ENCODE results near the gene CNTNAP2. TPM values are rescaled to one million over a fixed set of nuclear protein-coding genes. Genes with fewer than 3 reads are reported as not detected.

Gene CNTNAP2
- total and polyA plus RNA-seq, 9 of the 15 experiments (the other 6 are each of a cell fraction or from before 2014, with no cell fraction given): 0.04 to 0.62 (median 0.09) TPM; not detected in 4

GRCh38 chr7:147978201-147978600 lies 1861.6 kb downstream of the CNTNAP2 start:
- Histone ChIP-seq H3K4me3 (no peak overlapping the region), H3K36me3 (ENCODE audit: control insufficient read depth, insufficient read depth, low read length) (no peaks in the 10 kb centered on the region), H3K4me2 (ENCODE audit: insufficient read depth, low read length) (no peak overlapping the region), H3K4me1 (replicated peaks in 1 of 2; ENCODE audit: control insufficient read depth in 2 of 2, insufficient read depth in 2 of 2, low read length in 2 of 2) (no peaks in the 10 kb centered on the region), H4K20me1 (replicated peaks; ENCODE audit: control insufficient read depth, insufficient read depth, low read length) (no peaks in the 10 kb centered on the region), H3K27me3 (ENCODE audit: control insufficient read depth in 2 of 2, insufficient read depth in 2 of 2, low read length in 2 of 2) (no peaks in the 10 kb centered on the region), H2AFZ (ENCODE audit: low read depth, low read length) (no peak overlapping the region), H3K9ac (ENCODE audit: insufficient read depth in 1 of 2, low read depth in 2 of 2, low read length in 2 of 2) (no peak overlapping the region), H3K9me1 (ENCODE audit: control insufficient read depth, insufficient read depth, low read length) (no peaks in the 10 kb centered on the region), H3K9me3 (replicated peaks; ENCODE audit: control insufficient read depth, insufficient read depth, low read depth, low read length) (peaks cover 4% of the 10 kb centered on the region; the same call in 1 of the 2 replicates), H3K27ac (ENCODE audit: extremely low read depth, low read depth, low read length) (no peak overlapping the region), H3K79me2 (ENCODE audit: control insufficient read depth, insufficient read depth, low read length) (no peaks in the 10 kb centered on the region)
- ATAC-seq (no peak), DNase-seq (ENCODE audit: extremely low read depth in 1 of 4, low spot score in 3 of 4) (no peak), FAIRE-seq (no peak)
- POLR2A ChIA-PET: no interaction called here
- TF ChIP-seq DEAF1 (CRISPR knock-in tag; IDR thresholded peaks at IDR 0.05) (no peak), SNRNP70 (optimal IDR thresholded peaks at IDR 0.05; ENCODE audit: low read depth, low read length) (no peak), POU5F1 (IDR thresholded peaks at IDR 0.05; ENCODE audit: borderline replicate concordance, low read depth, low read length, partially characterized antibody) (no peak), RFX7 (CRISPR knock-in tag; IDR thresholded peaks at IDR 0.05) (no peak), ZNF655 (CRISPR knock-in tag; IDR thresholded peaks at IDR 0.05) (no peak), FOXJ2 (tag; IDR thresholded peaks at IDR 0.05) (no peak), ZNF780A (CRISPR knock-in tag; IDR thresholded peaks at IDR 0.05) (no peak), ZNF274 (IDR thresholded peaks at IDR 0.05; ENCODE audit: borderline replicate concordance, low read depth, low read length) (no peak), ZFP36 (IDR thresholded peaks at IDR 0.05; ENCODE audit: low read depth, low read length, partially characterized antibody) (no peak), ZNF184 (CRISPR knock-in tag; IDR thresholded peaks at IDR 0.05) (no peak), ZNF277 (CRISPR knock-in tag; IDR thresholded peaks at IDR 0.05; ENCODE audit: borderline replicate concordance) (no peak), FOXK2 (conservative IDR thresholded peaks at IDR 0.05 in 1 of 2, IDR thresholded peaks at IDR 0.05 in 1 of 2; ENCODE audit: low read depth in 2 of 2) (no peak), ZNF263 (CRISPR knock-in tag; IDR thresholded peaks at IDR 0.05; ENCODE audit: borderline replicate concordance) (no peak)
- in situ Hi-C loops (cut with MboI): no loop called here
- intact Hi-C loops (cut with micrococcal nuclease): no loop called here
- CTCF ChIA-PET (ENCODE audit: low intra/inter-chr PET ratio): no interaction called here
- 6% methylated on average over 2 of the region's 2 CpGs for WGBS (ENCODE audit: insufficient coverage, low coverage, missing lambda C conversion rate)
- BruUV-seq (replicated peaks): no TSS peak
